Measurements from ENCODE around the gene GPR153. TPM values are rescaled to one million over a fixed set of nuclear protein-coding genes. Genes with fewer than 3 reads are reported as not detected.

Gene GPR153
- total RNA-seq, 4 donors from 2014 or later, result 3.3 to 162 (median 121) TPM

GRCh38 chr1:6256645-6257044 lies 4.3 kb downstream of the GPR153 start:
- Histone ChIP-seq H3K27me3 (no peaks in the 10 kb centered on the region), H3K4me1 (peaks cover 2 to 21% (median 11%) of the 10 kb centered on the region in 4 donors), H3K27ac (no peak overlapping the region), H3K36me3 (peaks cover 0 to 26% (median 0%) of the 10 kb centered on the region in 3 donors), H3K4me3 (no peak overlapping the region), H3K9me3 (no peaks in the 10 kb centered on the region)
- no peak for TF ChIP-seq POLR2A (IDR thresholded peaks at IDR 0.05)
- no peak for TF ChIP-seq CTCF (IDR thresholded peaks at IDR 0.05)
- DNase-seq, result no peak

DNA sequence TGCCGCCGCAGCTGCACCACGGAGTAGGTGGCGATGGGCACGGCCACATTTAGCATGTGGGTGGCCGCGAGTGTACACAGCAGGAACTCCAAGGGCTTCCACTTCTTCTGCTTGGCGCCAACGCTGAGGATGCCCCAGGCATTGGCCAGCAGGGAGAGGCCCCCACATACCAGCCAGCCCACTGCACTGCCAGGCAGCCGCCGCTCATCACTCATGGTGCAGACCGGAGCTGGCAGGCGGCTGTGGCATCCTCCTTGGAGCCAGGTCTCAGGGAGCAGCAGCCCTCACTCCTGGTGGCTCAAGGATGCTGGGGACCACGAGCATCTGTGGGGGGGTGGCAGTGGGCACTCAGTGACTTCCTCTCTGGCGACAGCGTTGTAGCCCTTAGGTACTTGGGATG lies 6.2 kb downstream of the GPR153 start:
- peaks cover 0 to 26% (median 0%) of the 10 kb centered on the region in 3 donors for H3K36me3 ChIP-seq
- DNase-seq, result no peak

GRCh38 chr1:6253380-6253779 lies 7.5 kb downstream of the GPR153 start:
- no peak for DNase-seq
- Histone ChIP-seq H3K27me3 (no peaks in the 10 kb centered on the region), H3K36me3 (peaks cover 0 to 26% (median 0%) of the 10 kb centered on the region in 3 donors), H3K27ac (no peak overlapping the region), H3K4me1 (peaks cover 0 to 14% (median 4%) of the 10 kb centered on the region in 4 donors), H3K9me3 (no peaks in the 10 kb centered on the region), H3K4me3 (no peak overlapping the region)
- TF ChIP-seq CTCF (IDR thresholded peaks at IDR 0.05) (no peak), POLR2A (IDR thresholded peaks at IDR 0.05) (no peak)

More for the DNA sequence above, 6.2 kb downstream of the GPR153 start:
- no peaks in the 10 kb centered on the region for H3K27me3 ChIP-seq
- H3K4me1 ChIP-seq, result peaks cover 0 to 18% (median 2%) of the 10 kb centered on the region in 4 donors
- no peak overlapping the region for H3K27ac ChIP-seq
- H3K4me3 ChIP-seq, result no peak overlapping the region
- TF ChIP-seq CTCF (IDR thresholded peaks at IDR 0.05), result no peak
- TF ChIP-seq POLR2A (IDR thresholded peaks at IDR 0.05), result no peak
- H3K9me3 ChIP-seq, result no peaks in the 10 kb centered on the region

DNA sequence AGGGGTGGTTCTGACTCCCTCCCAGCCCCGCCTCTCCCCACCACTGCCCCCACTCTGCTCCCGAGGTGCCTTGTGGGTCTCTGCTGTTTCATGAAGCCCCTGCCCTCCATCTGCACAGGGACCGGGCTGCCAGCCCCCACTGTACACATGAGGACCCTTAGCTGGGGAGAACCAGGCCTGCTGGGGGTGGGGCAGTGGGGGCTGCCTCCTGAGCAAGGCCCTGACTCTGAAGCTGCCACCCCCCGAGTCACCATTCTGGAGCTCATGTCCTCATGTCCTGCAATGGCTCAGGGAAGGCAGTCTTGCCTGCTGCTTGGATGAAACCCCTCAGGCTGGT lies 8.6 kb downstream of the GPR153 start:
- no peak for DNase-seq
- H3K27ac ChIP-seq, result no peak overlapping the region

GRCh38 chr1:6251681-6252373 lies 9.1 kb downstream of the GPR153 start:
- H3K4me3 ChIP-seq, result no peak overlapping the region
- H3K27ac ChIP-seq, result no peak overlapping the region
- no peak for TF ChIP-seq POLR2A (IDR thresholded peaks at IDR 0.05)
- no peak for TF ChIP-seq CTCF (IDR thresholded peaks at IDR 0.05)
- peaks cover 0 to 26% (median 0%) of the 10 kb centered on the region in 3 donors for H3K36me3 ChIP-seq
- H3K27me3 ChIP-seq, result no peaks in the 10 kb centered on the region
- H3K4me1 ChIP-seq, result peaks cover 0 to 14% (median 4%) of the 10 kb centered on the region in 4 donors
- peak in 1 of 3 donors; percentile 49 for DNase-seq
- no peaks in the 10 kb centered on the region for H3K9me3 ChIP-seq

More for the DNA sequence above, 8.6 kb downstream of the GPR153 start:
- Histone ChIP-seq H3K4me3 (no peak overlapping the region), H3K9me3 (no peaks in the 10 kb centered on the region), H3K36me3 (peaks cover 0 to 26% (median 0%) of the 10 kb centered on the region in 3 donors), H3K27me3 (no peaks in the 10 kb centered on the region), H3K4me1 (peaks cover 0 to 14% (median 4%) of the 10 kb centered on the region in 4 donors)
- no peak for TF ChIP-seq CTCF (IDR thresholded peaks at IDR 0.05)
- TF ChIP-seq POLR2A (IDR thresholded peaks at IDR 0.05), result no peak

Data from Peyer's patch (tissue), 4 donors.